SK-N-SH treated with all-trans-retinoic acid at 6 μM for 48 hours (cell line): ENCODE measurements around the gene LPIN3.

Source experiments
- ARNTL ChIP-seq: fragments of 450-650 bp; formaldehyde crosslinking; IDR thresholded peaks from 2 replicates; pipeline ENCODE4 v1.5.0; 2020; ENCODE audit warnings: low read depth, mild to moderate bottlenecking, moderate library complexity, borderline replicate concordance
- BACH2 ChIP-seq: fragments of 250-450 bp; sonication (Bioruptor Pico); IDR thresholded peaks from 2 replicates; pipeline ENCODE4 v1.9.0; 2021; ENCODE audit warnings: mild to moderate bottlenecking, borderline replicate concordance
- CREB5 ChIP-seq: fragments of 250-450 bp; sonication (Bioruptor Pico); IDR thresholded peaks from 2 replicates; pipeline ENCODE4 v1.5.1; 2020; ENCODE audit warnings: low read depth, mild to moderate bottlenecking, moderate library complexity
- CSDC2 ChIP-seq: fragments of 250-450 bp; sonication (Bioruptor Pico); IDR thresholded peaks from 2 replicates; pipeline ENCODE4 v1.5.0; 2020; ENCODE audit warnings: mild to moderate bottlenecking, moderate library complexity
- PATZ1 ChIP-seq: fragments of 250-450 bp; sonication (Bioruptor Pico); IDR thresholded peaks from 2 replicates; pipeline ENCODE4 v1.8.0; 2020; ENCODE audit warnings: mild to moderate bottlenecking, moderate library complexity, borderline replicate concordance
- TCF4 ChIP-seq: fragments of 250-450 bp; sonication (Bioruptor Pico); IDR thresholded peaks from 2 replicates; pipeline ENCODE4 v1.8.0; 2021; ENCODE audit warnings: mild to moderate bottlenecking, moderate library complexity, borderline replicate concordance
- ZFP3 ChIP-seq: fragments of 250-450 bp; sonication (Bioruptor Pico); IDR thresholded peaks from 2 replicates; pipeline ENCODE4 v1.5.0; 2020; ENCODE audit warnings: mild to moderate bottlenecking, moderate library complexity
- ZFP30 ChIP-seq: fragments of 450-650 bp; formaldehyde crosslinking; IDR thresholded peaks from 2 replicates; pipeline ENCODE4 v1.5.0; 2022; ENCODE audit warnings: mild to moderate bottlenecking, moderate library complexity

- no peak for TF ChIP-seq BACH2 (CRISPR knock-in tag)
- TF ChIP-seq PATZ1 (CRISPR knock-in tag) = no peak
- no peak for TF ChIP-seq CSDC2 (CRISPR knock-in tag)
- TF ChIP-seq ZFP30 = no peak
- TF ChIP-seq TCF4 (CRISPR knock-in tag) = no peak
- TF ChIP-seq ARNTL = no peak
- TF ChIP-seq ZFP3 (CRISPR knock-in tag) = no peak
- no peak for TF ChIP-seq CREB5 (CRISPR knock-in tag)
These were observed 51.0 kb downstream of the LPIN3 start for GRCh38 chr20:41391587-41392001.
